ENCODE data around the gene PDZK1.
A peak's percentile ranks its signal among the peaks of the same experiment; 100 is the strongest.
"Not testable (repeated sequence)": the region's sequence is repeated elsewhere in the genome, so short reads cannot be mapped to it uniquely, and the experiment has no call there.

The PDZK1 gene

GRCh38 chr1:145710291-145711027 lies 3.3 kb upstream of the PDZK1 start:
- no peak for DNase-seq

DNA sequence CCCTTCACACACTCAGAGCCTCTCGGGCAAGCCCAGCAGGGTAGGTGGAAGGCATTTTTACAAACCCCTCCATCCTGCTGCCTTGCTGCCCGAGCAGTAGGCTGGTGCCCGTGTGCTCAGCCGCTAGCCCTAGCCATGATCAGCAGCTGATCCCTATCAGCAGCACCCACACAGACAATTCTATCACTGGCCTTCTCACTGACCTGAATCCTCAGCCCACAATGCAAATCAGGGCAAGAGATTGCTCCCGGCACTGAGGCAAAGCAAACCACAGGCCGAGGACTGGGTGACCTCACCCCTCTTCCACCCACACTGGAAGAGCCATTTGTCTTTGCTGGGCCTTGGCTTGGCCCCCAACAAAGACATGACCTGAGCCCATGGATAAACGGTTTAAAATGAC lies 895 bp upstream of the PDZK1 start:
- DNase-seq = no peak

GRCh38 chr1:145706086-145706664 lies 993 bp downstream of the PDZK1 start:
- no peak for DNase-seq

- no peak for DNase-seq
Observed at GRCh38 chr1:145705622-145706021, 1.5 kb downstream of the PDZK1 start.

GRCh38 chr1:145702826-145703225 lies 4.3 kb downstream of the PDZK1 start:
- DNase-seq = no peak

DNA sequence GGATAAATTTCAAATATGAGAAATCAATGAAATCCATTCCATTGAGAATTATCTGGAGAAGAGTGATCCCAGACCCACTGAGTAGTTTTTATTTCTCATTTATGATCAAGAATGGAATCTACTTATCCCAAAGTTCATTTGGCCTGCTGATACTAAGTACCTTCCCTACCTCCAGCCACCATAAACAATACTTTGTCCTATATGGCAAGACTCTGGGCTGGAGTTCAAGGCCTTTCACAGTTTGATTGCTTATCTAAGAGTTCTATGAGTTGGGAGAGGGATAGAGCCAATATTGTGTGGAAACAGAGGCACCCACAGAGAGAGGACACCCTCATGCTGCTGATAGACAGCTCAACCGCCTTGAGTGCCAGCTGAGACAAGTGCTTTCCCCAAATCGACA lies 5.1 kb downstream of the PDZK1 start:
- no peak for DNase-seq

DNA sequence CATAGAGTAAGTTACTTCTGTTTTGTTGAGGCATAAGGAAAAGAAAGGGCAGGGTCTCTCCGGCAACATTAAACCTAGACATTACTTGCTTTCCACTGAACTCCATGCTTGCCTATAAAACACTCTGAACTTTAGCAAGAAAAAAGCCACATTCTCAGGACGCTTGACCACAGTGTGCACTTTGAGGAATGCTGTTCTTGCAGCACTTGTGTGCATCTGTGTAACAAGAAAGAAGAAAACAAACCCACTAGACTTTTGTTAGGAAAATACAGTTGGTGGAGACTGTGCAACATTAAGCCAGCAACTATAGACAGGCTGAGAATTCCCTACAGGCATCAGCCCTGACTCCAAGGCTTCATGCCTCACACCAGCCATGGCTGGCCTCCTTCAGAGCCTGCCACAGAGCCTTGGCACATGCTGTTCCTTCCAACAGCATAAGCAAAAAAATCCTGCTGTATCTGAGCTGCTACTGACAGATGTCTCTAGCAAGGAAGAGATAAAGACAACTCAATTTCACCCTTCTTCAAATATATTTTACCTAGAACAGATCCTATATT lies 5.8 kb downstream of the PDZK1 start:
- no peak for DNase-seq

DNA sequence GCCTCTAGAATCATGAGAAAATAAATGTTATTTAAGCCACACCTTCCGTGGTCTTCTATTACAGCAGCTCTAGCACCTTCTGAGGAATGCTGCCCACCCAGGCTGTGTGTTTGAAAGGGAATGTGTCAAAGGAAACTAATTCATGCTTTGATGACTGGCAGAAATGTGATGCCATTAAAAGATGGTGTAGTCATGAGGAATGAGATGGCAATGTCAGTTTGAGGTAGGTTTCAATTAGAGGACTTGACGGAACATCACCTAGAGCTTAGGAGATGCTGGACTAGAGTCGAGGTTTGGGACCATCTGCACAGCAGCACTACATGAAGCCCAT lies 10.6 kb downstream of the PDZK1 start:
- no peak for DNase-seq

DNA sequence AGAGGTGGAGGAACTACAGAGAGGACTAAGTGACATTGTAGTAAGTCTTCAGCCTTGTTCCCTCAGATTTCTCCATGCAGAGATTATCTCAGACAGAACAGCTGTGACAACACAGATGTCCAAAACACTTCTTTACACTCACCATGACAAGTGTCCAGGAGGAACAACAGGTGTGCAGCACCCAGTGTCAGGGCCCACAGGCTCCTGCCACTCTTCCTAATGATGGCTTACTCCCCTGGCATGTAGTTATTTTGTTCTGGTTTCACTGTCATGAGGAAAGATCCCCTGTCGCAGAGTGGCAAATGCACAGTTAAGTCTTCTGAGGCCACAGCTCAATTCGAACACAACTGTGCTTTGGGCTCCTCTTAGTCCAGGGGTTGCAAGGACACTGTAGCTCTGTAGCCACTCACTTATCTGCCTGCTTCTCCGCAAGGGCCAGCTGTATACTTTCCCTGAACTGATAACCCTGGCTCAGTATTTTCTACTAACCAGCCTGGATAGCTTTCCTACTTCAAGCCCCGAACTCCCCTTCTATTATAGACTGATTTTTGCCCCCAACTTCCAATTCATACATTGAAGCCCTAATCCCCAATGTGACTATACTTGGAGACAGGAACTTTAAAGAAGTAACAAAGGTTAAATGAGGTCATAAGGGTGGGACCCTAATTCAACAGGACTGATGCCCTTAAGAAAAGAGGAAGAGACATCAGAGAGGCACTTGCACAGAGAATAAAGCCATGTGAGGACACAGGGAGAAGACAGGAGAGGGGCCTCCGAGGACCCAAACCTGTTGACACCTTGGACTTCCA lies 11.1 kb downstream of the PDZK1 start:
- no peak for DNase-seq

GRCh38 chr1:145692785-145693443 lies 14.3 kb downstream of the PDZK1 start:
- no peak for DNase-seq

DNA sequence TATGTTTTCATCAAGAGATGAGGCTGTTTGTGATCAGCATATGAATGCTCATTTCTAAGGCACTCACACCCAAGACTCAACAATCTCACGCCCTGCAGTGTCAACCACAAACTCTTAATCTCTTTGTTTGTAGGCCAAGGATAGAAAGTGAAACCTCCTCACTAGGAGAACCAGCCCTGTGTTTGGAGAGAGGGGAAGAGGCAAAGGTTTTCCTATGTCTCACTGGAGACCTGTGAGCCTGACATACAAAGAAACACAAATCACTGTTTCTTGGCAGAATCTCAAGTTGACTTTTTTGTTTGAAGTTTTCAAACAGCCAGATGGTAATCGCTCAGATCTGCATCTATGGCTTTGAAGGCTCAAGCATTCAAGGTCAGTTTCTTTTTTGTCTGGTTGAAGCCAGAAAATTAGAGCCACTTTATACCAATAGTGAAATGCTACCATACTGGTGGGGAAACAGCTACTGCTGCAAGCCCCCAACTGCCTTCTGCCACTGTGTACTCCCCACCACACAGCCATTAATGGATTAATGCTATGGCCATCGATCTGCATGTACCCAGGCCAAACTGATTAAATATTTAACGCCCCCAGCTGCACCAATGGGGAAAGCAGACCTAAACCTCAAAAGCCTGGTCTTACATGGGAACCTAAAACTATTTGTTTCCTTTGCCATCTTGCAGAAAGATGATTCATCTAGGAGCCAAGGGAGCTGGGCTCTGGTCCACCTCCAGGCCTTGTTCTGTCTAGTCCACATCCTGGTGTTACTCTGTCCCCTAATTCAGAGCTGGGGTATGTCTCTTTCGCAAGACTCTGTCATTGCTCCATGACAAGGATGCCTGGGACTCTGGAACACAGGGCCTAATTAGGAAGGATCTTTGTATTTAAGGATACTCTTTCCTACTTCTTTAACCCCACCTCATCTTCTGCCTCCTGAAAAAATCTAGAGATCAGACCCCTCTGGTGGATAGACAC lies 16.3 kb downstream of the PDZK1 start:
- no peak for DNase-seq

DNA sequence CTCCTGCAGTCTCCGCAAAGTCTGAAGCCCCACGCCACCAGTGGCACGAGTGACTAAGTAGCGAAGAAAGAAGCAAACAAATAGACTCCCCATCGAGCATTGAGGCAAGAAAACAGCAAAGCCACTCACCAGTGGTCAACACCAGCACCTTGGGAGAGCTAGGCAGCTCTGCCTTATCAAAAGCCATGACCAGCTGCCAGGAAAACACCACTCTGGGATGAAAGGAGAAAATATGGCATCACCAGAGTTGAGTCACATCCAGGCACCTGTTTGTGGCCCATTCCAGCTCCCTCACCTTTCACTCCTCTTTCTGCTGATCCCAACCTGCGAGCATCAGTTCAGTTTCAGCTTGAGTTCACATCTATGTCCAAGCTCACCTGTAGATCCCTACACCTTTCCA lies 17.2 kb downstream of the PDZK1 start:
- DNase-seq = no peak

DNA sequence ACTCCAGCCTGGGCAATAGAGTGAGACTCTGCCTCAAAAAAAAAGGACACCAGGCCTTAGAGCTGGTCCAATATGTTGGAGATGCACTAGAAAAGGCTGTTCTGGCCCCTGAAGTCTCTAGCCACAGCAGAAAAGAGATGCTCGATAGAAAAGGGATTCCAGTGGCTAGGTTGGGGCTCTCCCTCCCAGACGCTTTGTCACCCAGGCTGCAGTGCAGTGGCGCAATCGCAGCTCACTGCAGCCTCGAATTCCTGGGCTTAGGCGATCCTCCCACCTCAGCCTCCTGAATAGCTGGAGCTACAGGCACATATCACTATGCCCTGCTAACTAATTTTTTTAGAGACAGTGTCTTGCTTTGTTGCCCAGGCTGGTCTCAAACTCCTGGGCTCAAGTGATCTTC lies 18.2 kb downstream of the PDZK1 start:
- no peak for DNase-seq

DNA sequence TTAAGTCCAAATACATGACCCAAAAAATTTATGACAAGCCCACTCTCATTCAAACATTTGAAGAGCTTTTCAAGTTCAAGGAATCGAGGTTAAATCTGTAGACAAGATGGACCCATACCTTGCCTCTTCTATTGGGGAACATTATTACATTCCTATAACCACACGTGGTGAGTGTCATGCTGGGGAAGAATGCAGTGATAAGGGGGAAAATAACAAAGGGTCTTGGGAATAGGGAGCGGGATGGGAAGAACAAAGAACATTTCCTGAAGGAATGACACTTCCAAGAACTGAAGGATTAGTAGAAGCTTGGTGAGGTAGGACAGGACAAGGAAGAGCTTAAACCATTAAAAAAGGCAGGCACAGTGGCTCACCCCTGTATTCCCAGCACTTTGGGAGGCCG lies 18.8 kb downstream of the PDZK1 start:
- no peak for DNase-seq

DNA sequence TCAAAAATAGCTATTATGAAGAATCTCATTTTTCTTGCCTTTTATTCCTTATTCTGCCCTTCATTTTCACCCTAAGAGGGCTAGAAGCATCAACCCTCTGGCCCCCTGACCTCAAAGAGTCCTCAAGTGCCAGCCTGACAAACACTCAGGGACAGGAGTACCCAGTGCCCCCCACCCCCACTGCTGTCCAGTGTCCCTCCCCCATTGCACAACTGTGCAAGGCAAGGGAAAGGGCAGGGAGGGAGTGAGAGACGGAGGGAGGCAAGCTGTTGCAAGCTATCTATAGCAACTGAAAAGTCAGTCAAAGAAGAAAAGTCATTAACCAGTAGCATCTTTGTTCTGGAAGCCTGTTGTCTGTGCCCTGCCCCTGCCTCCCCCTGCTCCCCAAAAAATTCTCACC lies 21.1 kb downstream of the PDZK1 start:
- not testable (repeated sequence) for DNase-seq

DNA sequence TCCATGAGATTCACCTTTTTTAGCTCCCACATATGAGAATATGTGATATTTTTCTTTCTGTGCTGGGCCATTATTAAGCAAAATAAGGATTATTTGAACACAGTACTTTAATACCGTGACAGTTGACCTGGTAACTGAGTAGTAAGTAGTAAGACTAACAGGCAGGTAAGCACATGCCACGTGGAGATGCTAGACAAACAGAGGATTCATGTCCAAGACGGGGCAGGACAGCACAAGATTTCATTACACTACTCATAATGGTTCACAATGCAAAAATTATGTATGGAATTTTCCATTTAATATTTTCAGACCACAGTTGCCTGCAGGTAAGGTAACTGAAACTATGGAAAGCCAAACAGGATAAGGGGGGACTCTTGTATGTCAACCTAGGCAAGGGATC lies 22.3 kb downstream of the PDZK1 start:
- not testable (repeated sequence) for DNase-seq

DNA sequence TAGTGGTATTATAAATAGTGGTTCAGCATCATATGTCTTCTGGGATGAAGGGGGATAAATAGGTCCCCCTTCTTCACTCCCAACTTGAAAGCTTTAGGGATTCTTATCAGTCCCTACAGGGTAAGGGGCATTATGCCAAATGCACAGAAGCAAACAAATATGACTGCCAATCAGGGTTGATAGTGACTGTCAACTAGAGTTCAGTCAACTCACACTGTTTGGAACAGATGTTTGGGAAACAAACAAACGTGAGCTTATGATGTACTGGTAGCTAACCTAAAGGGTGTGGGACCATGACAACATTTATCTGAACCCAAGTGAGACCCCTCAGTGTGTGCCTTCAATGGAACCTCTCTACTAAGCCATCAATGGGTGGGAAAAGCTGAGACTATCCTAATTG lies 34.0 kb downstream of the PDZK1 start:
- not testable (repeated sequence) for DNase-seq

GRCh38 chr1:145670995-145671745 lies 36.0 kb downstream of the PDZK1 start:
- not testable (repeated sequence) for DNase-seq

GRCh38 chr1:145665015-145665414 lies 42.2 kb downstream of the PDZK1 start:
- not testable (repeated sequence) for DNase-seq

DNA sequence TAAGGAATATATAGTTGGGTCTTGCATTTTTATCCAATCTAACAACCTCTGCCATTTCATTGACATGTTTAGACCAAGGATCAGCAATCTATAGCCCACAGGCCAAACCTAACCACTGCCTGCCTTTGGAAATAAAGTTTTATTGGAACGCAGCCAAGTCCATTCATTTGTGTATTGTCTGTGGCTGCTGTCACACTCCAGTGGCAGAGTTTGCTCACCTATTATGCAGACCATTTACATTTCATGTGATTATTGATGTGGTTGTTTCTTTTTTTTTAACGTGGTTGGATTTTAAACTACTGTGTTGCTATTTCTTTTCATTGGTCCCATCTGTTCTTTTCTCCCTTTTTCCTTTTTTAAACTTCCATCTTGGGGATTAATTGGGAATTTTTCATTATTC lies 44.7 kb downstream of the PDZK1 start:
- peak; percentile 69 for DNase-seq

DNA sequence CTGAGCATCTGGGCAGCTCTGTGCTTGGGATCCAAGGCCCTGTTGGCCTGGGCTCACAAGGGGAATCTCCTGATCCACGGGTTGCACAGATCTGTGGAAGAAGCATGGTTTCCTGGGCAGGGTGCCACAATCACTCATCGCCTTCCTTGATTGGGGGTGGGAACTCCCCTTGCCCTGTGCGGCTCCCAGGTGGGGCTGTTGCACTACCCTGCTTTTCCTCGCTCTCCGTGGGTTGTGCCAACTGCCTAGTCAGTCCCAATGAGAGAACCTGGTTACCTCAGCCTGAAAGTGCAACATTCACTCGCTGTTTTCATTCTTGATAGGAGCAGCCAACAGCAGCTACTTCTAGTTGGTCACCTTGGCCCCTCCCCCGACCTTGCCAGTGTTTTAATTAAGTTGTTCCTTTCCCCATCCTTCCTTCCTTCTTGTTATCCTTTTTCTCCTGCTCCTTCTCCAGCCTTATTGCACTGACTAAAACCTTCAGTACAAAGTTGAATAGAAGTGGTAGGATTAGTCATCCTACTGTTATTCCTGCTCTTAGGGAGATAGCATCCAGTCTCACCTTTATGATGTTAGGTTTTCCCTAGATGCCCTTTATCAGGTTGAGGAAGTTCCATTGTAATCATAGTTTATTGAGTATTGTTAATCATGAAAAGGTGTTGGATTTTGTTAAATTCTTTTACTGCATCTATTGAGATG lies 50.8 kb downstream of the PDZK1 start:
- DNase-seq = not testable (repeated sequence)

All from NCI-H774 (cell line).